ENCODE measurements around the gene CERCAM. TPM values are rescaled to one million over a fixed set of nuclear protein-coding genes. Genes with fewer than 3 reads are reported as not detected.

CERCAM gene
- total and polyA plus RNA-seq, 2 experiments from 2014 or later = 525 to 596 TPM

GRCh38 chr9:128457207-128457606 lies 36.5 kb downstream of the CERCAM start:
- Histone ChIP-seq H3K79me2 (ENCODE audit: insufficient read depth) (peaks cover 21% of the 10 kb centered on the region), H4K20me1 (ENCODE audit: insufficient read depth) (no peaks in the 10 kb centered on the region), H3K9me3 (ENCODE audit: low read depth) (no peaks in the 10 kb centered on the region), H3F3A (ENCODE audit: insufficient read depth) (no peaks in the 10 kb centered on the region), H3K4me3 (peak overlapping the region; percentile 76), H2AFZ (peak overlapping the region; percentile 95), H3K9me2 (ENCODE audit: insufficient read depth) (no peaks in the 10 kb centered on the region), H3K4me2 (ENCODE audit: unreplicated experiment) (peak overlapping the region; percentile 84), H3K27ac (no peak overlapping the region), H3K27me3 (replicated peaks; ENCODE audit: insufficient read depth) (no peaks in the 10 kb centered on the region), H3K36me3 (ENCODE audit: low read depth) (no peaks in the 10 kb centered on the region), H3K4me1 (ENCODE audit: insufficient read depth) (no peaks in the 10 kb centered on the region), H3K9ac (peak overlapping the region; percentile 79)
- in situ Hi-C loops (cut with MboI) = no loop called here
- DNase-seq = no peak
- WGBS, 2 experiments (ENCODE audit: low coverage in 1 of 2, low lambda C conversion rate in 2 of 2, missing lambda C conversion rate in 2 of 2) = 36 to 41% methylated on average over 12 to 14 of the region's 14 CpGs
- TF ChIP-seq EZH2 (IDR thresholded peaks at IDR 0.05; ENCODE audit: insufficient read depth, poor library complexity, severe bottlenecking) = no peak
- TF ChIP-seq EZH2phosphoT487 (IDR thresholded peaks at IDR 0.05; ENCODE audit: insufficient read depth, low read depth) = no peak

- Histone ChIP-seq H3K4me1 (ENCODE audit: insufficient read depth) (no peaks in the 10 kb centered on the region), H2AFZ (no peak overlapping the region), H4K20me1 (ENCODE audit: insufficient read depth) (no peaks in the 10 kb centered on the region), H3K9ac (no peak overlapping the region), H3K27ac (no peak overlapping the region), H3K79me2 (ENCODE audit: insufficient read depth) (peaks cover 21% of the 10 kb centered on the region), H3F3A (ENCODE audit: insufficient read depth) (no peaks in the 10 kb centered on the region), H3K4me3 (no peak overlapping the region), H3K4me2 (ENCODE audit: unreplicated experiment) (no peak overlapping the region), H3K9me3 (ENCODE audit: low read depth) (no peaks in the 10 kb centered on the region), H3K27me3 (replicated peaks; ENCODE audit: insufficient read depth) (no peaks in the 10 kb centered on the region), H3K9me2 (ENCODE audit: insufficient read depth) (no peaks in the 10 kb centered on the region), H3K36me3 (ENCODE audit: low read depth) (peaks cover 5% of the 10 kb centered on the region; the same call in 1 of the 2 replicates)
- DNase-seq = no peak
- WGBS, 2 experiments (ENCODE audit: low coverage in 1 of 2, low lambda C conversion rate in 2 of 2, missing lambda C conversion rate in 2 of 2) = 85 to 96% methylated on average over 3 of the region's 3 CpGs
- no peak for TF ChIP-seq EZH2phosphoT487 (IDR thresholded peaks at IDR 0.05; ENCODE audit: insufficient read depth, low read depth)
- no peak for TF ChIP-seq EZH2 (IDR thresholded peaks at IDR 0.05; ENCODE audit: insufficient read depth, poor library complexity, severe bottlenecking)
- in situ Hi-C loops (cut with MboI) = no loop called here
Measured at GRCh38 chr9:128459011-128459410, 38.4 kb downstream of the CERCAM start.

GRCh38 chr9:128469070-128469469 lies 48.4 kb downstream of the CERCAM start:
- DNase-seq = no peak
- Histone ChIP-seq H3K4me3 (no peak overlapping the region), H3K4me1 (ENCODE audit: insufficient read depth) (no peaks in the 10 kb centered on the region), H3K27me3 (replicated peaks; ENCODE audit: insufficient read depth) (no peaks in the 10 kb centered on the region), H3K36me3 (ENCODE audit: low read depth) (no peaks in the 10 kb centered on the region; the same call in 1 of the 2 replicates), H3K9ac (no peak overlapping the region), H3K9me2 (ENCODE audit: insufficient read depth) (no peaks in the 10 kb centered on the region), H3K27ac (no peak overlapping the region), H3K4me2 (ENCODE audit: unreplicated experiment) (no peak overlapping the region), H3K79me2 (ENCODE audit: insufficient read depth) (no peaks in the 10 kb centered on the region), H4K20me1 (ENCODE audit: insufficient read depth) (no peaks in the 10 kb centered on the region), H3K9me3 (ENCODE audit: low read depth) (no peaks in the 10 kb centered on the region), H2AFZ (no peak overlapping the region), H3F3A (ENCODE audit: insufficient read depth) (no peaks in the 10 kb centered on the region)
- in situ Hi-C loops (cut with MboI) = no loop called here
- 98 to 99% methylated on average over 7 of the region's 7 CpGs for WGBS, 2 experiments (ENCODE audit: low coverage in 1 of 2, low lambda C conversion rate in 2 of 2, missing lambda C conversion rate in 2 of 2)
- no peak for TF ChIP-seq EZH2 (IDR thresholded peaks at IDR 0.05; ENCODE audit: insufficient read depth, poor library complexity, severe bottlenecking)
- no peak for TF ChIP-seq EZH2phosphoT487 (IDR thresholded peaks at IDR 0.05; ENCODE audit: insufficient read depth, low read depth)

- peak; percentile 62 for DNase-seq
- no peak overlapping the region for H3K4me2 ChIP-seq (ENCODE audit: unreplicated experiment)
- no peaks in the 10 kb centered on the region for H3K27me3 ChIP-seq (replicated peaks; ENCODE audit: insufficient read depth)
- no peaks in the 10 kb centered on the region for H3K9me2 ChIP-seq (ENCODE audit: insufficient read depth)
- no peaks in the 10 kb centered on the region for H4K20me1 ChIP-seq (ENCODE audit: insufficient read depth)
- no peak overlapping the region for H3K4me3 ChIP-seq
- no peaks in the 10 kb centered on the region for H3K4me1 ChIP-seq (ENCODE audit: insufficient read depth)
- no peak overlapping the region for H3K27ac ChIP-seq
- 66 to 74% methylated on average over 5 of the region's 5 CpGs for WGBS, 2 experiments (ENCODE audit: low coverage in 1 of 2, low lambda C conversion rate in 2 of 2, missing lambda C conversion rate in 2 of 2)
- H2AFZ ChIP-seq = no peak overlapping the region
- TF ChIP-seq EZH2 (IDR thresholded peaks at IDR 0.05; ENCODE audit: insufficient read depth, poor library complexity, severe bottlenecking) = no peak
- no peak for TF ChIP-seq EZH2phosphoT487 (IDR thresholded peaks at IDR 0.05; ENCODE audit: insufficient read depth, low read depth)
- H3K36me3 ChIP-seq (ENCODE audit: low read depth) = peaks cover 7% of the 10 kb centered on the region; the same call in 1 of the 2 replicates
- in situ Hi-C loops (cut with MboI) = no loop called here
- H3K9ac ChIP-seq = no peak overlapping the region
- no peaks in the 10 kb centered on the region for H3K9me3 ChIP-seq (ENCODE audit: low read depth)
- no peaks in the 10 kb centered on the region for H3K79me2 ChIP-seq (ENCODE audit: insufficient read depth)
- no peaks in the 10 kb centered on the region for H3F3A ChIP-seq (ENCODE audit: insufficient read depth)
Measured at GRCh38 chr9:128470560-128470959, 49.9 kb downstream of the CERCAM start.

- peak; percentile 8 for DNase-seq
- WGBS, 2 experiments (ENCODE audit: low coverage in 1 of 2, low lambda C conversion rate in 2 of 2, missing lambda C conversion rate in 2 of 2) = 96 to 100% methylated on average over 5 of the region's 5 CpGs
- no peaks in the 10 kb centered on the region for H3K79me2 ChIP-seq (ENCODE audit: insufficient read depth)
Measured at GRCh38 chr9:128473104-128473503, 52.4 kb downstream of the CERCAM start.

More at GRCh38 chr9:128473104-128473503, 52.4 kb downstream of the CERCAM start:
- H3K9me3 ChIP-seq (ENCODE audit: low read depth) = no peaks in the 10 kb centered on the region
- H3K27me3 ChIP-seq (replicated peaks; ENCODE audit: insufficient read depth) = no peaks in the 10 kb centered on the region
- H3F3A ChIP-seq (ENCODE audit: insufficient read depth) = no peaks in the 10 kb centered on the region
- TF ChIP-seq EZH2phosphoT487 (IDR thresholded peaks at IDR 0.05; ENCODE audit: insufficient read depth, low read depth) (no peak), EZH2 (IDR thresholded peaks at IDR 0.05; ENCODE audit: insufficient read depth, poor library complexity, severe bottlenecking) (no peak)
- peaks cover 7% of the 10 kb centered on the region; the same call in 1 of the 2 replicates for H3K36me3 ChIP-seq (ENCODE audit: low read depth)
- H4K20me1 ChIP-seq (ENCODE audit: insufficient read depth) = no peaks in the 10 kb centered on the region
- no peak overlapping the region for H3K27ac ChIP-seq
- H3K4me2 ChIP-seq (ENCODE audit: unreplicated experiment) = no peak overlapping the region
- H3K9me2 ChIP-seq (ENCODE audit: insufficient read depth) = no peaks in the 10 kb centered on the region
- H2AFZ ChIP-seq = no peak overlapping the region
- no peak overlapping the region for H3K9ac ChIP-seq
- no peaks in the 10 kb centered on the region for H3K4me1 ChIP-seq (ENCODE audit: insufficient read depth)
- H3K4me3 ChIP-seq = no peak overlapping the region
- in situ Hi-C loops (cut with MboI) = no loop called here
